GM18858 (cell line): ENCODE results near the gene VLDLR.

Experiments used
- ATAC-seq: cut with Tn5 transposase; IDR thresholded peaks from one replicate; pipeline ENCODE4 v1.9.1; 2021; ENCODE audit not compliant: unreplicated experiment

Gene VLDLR

DNA sequence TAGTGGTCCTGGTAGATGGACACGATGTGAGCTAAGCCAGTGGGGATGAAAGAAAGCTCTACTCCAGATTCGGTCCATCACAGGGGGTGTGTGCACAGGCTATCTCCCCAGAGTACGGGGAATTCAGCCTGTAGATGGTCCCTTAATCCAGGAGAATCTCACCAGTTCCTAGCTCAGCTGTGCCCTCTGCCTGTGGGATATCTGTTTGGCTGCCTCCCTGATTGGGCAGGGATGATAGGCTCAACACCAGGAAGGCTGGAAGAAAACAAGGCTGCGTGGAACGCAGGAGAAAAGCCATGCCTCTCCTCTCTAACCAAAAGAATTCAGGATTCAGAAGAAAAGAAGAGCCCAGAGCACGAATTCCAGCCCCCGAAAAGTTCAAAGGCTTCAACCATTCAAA, 40.9 kb downstream of the VLDLR start:
- ATAC-seq, result no peak

GRCh38 chr9:2663461-2664173, 42.0 kb downstream of the VLDLR start:
- no peak for ATAC-seq

DNA sequence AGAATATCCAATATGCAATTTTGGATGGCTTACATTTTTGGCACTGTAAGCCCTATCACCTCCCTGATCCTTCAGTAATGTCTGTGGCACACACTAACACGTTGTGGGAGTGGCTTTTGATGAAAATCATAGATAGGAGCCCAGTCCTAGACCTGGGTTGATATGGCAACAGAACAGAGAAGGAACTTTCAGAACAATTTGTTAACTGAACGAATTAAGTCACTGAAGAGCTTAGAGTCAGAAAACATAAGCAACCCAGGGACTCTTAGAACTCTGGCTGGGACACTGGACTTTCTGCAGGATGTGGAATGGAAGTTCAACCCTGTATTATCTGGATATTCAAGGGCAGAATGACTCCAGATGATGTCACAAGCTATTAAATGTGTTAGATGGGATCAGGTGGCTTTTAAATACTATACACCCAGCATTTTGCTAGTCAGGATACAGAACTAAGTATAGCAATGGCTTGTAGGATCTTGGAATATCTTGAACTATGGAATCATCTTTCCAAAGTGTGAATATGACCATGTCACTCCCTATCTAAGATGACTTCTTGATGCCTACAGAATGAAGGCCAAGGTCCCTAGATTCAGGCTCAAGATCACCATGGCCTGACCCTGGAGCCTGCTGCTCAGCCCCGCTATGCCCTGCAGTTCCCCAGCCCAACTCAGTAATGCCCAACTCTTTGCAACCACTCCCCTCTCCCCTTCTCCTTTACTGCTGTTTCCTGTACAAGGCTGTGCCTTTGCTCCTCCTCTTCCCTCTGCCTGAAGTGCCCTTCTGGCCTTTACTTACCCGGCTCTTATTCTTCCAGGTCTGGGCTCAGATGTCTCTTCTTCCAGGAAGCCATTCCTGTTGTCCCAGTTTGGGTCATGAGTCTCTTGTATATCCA, 42.8 kb downstream of the VLDLR start:
- no peak for ATAC-seq

GRCh38 chr9:2666569-2666968, 45.0 kb downstream of the VLDLR start:
- ATAC-seq, result no peak

DNA sequence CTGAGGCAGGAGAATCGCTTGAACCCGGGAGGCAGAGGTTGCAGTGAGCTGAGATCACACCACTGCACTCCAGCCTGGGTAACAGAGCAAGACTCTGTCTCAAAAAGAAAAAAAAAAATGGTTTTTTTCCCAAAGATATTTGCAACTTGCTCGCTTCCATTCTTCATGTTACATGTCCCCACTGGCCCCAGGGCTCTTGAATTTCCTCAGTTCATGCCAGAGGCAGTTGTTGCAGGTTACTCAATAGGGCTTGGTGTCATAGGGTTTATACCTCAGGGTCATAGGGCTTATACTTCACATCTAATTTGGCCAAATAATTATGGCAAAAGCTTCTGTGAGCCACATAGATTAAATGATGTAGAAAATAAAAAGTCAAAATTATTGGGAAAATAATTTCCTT, 51.6 kb downstream of the VLDLR start:
- no peak for ATAC-seq

DNA sequence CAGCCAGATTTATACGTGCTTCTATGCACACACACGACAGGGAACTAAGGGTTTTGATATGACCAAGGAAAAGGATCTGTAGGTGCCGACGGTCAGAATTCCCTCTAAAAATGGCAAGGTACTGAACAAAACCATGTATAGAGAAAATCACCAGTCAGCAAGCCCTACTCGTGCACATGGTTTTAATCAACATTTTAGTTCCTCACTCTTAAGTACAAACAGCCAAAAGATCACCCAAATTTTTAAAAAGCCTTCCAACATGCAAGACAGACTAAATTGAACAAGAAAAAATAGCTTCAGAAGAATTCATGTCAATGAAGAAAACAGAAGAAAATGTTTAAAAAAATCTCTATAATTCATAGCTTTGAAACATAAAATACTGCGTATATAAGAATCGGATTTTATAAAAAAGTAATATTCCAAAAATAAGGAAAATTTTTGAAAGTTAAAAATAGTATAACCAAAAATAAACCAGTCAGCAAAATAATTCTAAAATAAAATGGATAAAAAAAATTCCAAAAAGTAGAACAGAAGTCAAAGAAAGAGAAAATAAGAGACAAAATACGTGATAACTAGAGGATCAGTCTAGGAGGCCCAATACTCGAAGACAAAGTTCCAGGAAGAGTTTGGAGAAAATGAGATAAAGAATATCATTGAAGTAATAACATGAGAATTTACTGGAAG, 52.7 kb downstream of the VLDLR start:
- no peak for ATAC-seq

GRCh38 chr9:2675834-2676233, 54.2 kb downstream of the VLDLR start:
- no peak for ATAC-seq

DNA sequence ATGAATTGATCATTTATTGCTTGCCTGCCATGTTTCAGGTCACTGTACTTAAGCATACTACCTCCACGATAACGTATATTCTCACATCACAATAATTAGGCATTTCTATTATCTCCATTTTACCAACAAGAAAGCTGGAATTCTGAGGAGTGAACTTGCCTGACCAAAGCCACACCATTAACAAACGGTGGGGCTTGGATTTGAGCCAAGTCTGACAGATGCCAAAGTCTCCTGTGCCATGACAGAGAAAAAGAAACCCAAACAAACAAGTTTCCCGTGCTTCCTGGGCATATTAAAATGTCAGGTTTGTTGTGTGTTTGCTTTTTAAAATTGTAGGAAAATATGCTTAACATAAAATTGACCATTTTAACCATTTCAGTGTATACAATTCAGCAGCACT, 54.9 kb downstream of the VLDLR start:
- ATAC-seq, result no peak

- ATAC-seq, result no peak
These were observed 56.6 kb downstream of the VLDLR start for GRCh38 chr9:2677915-2678889.

DNA sequence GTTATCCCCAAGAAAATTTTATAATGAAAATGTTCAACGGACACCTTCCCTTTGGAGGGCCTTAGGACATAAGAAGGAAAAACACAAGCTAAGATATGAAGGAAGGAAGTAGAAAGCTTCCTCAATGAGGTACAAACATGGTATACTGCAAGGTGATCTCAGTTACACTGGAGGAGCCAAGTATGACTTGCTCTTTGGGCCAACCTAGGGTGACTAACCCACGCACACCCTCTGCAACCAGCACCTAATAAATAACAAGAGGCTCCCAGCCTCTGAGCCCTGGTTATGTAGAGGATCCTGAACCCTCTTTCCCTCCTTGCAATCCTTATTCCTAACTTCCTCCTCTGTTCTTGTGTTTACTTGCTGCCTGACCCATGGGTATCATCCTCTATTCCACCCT, 57.4 kb downstream of the VLDLR start:
- no peak for ATAC-seq

DNA sequence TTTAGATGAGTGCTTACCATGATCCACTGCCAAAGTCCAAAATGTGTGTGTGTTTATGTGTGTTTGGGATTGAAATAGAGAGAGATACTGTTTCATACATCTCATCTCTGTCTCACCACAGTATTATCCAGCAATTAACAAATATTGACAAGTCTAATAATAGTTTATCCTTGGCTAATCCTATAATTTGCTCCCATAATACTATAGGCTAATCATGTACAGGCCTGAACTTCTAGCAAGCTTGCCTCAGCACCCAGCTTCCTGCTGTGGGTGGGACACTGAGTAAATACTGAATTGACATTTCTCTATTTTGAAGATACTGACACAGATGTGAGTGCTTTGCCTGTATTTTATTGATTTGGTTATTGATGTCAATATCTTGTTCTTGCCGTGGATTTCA, 60.4 kb downstream of the VLDLR start:
- no peak for ATAC-seq

GRCh38 chr9:2686911-2687310, 65.3 kb downstream of the VLDLR start:
- no peak for ATAC-seq

DNA sequence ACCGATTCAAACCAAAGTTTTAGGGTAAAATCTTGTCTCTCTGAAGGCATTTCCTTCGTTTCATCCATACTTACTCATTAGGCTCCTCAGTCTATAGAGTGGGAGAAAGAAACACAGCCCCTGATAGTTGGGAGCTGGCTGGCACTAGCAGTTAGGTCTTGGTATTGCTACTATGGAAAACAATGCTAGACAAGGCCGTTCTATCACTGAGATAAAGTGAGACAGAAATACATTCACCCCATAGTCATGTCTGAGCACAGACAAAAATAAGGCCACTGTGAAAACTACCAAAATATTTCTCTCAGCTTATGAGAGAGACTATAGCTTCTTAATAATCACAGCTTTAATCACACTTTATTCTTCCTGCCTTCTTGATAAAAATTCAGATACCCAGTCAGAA, 67.0 kb downstream of the VLDLR start:
- no peak for ATAC-seq

DNA sequence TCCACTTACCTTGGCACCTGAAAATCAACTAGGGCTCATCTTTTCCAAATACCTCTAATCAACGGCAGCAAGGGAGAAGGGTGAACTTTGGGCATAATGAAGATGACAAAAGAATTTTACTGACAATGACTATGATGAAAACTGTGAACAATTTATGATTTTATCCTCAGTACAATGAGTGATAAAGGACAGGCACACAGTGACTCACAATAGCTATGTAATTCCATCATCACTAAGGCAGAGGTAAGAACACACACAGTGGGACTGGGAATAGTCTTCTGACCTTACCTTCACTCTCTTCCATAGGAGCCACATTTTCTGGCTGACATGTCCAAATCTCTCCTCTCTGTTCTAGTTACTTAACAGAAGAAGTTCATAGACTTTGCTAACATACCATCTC, 69.6 kb downstream of the VLDLR start:
- no peak for ATAC-seq

GRCh38 chr9:2691626-2692025, 70.0 kb downstream of the VLDLR start:
- ATAC-seq, result no peak

GRCh38 chr9:2693056-2693455, 71.5 kb downstream of the VLDLR start:
- ATAC-seq, result no peak

GRCh38 chr9:2697492-2697891, 75.9 kb downstream of the VLDLR start:
- peak; percentile 95 for ATAC-seq

- ATAC-seq, result no peak
These were observed 78.8 kb downstream of the VLDLR start for GRCh38 chr9:2700398-2700797.

- no peak for ATAC-seq
These were observed 79.4 kb downstream of the VLDLR start for GRCh38 chr9:2700909-2701550.

- ATAC-seq, result no peak
These were observed 82.9 kb downstream of the VLDLR start for GRCh38 chr9:2704504-2704903.
